Left colon (tissue), 2 donors: Measurements from ENCODE around the gene ULK4. TPM values are rescaled to one million over a fixed set of nuclear protein-coding genes. Genes with fewer than 3 reads are reported as not detected.
"Not testable (repeated sequence)": the region's sequence is repeated elsewhere in the genome, so short reads cannot be mapped to it uniquely, and the experiment has no call there.

Source experiments
- ATAC-seq: fragments of 200-7000 bp; cut with Tn5 transposase; one replicate; pipeline ENCODE4 v1.9.1; 2020; ENCODE audit warnings: mild to moderate bottlenecking, moderate library complexity
- DNase-seq, 2 donors: peaks; one replicate each; pipeline ENCODE4 v3.0.0-alpha.2; 2020
- intact Hi-C, 2 donors: fragments of 100-400 bp; cut with DNase I in 1 of 2; cut with micrococcal nuclease in 1 of 2; formaldehyde crosslinking; loops; one replicate each; pipeline versions ENCODE4 v1.11.2 to v1.14.0; 2022; cut with DNase I, micrococcal nuclease
- total RNA-seq, 2 donors: library from RNA; stranded (reverse); fragmentation: NEBNext Ultra II Directional; extraction: Animal tissue kit (Norgen Biotek cat#: 25700); gene quantifications; one replicate each; pipeline ENCODE4 v1.2.1, GENCODE V29; 2021
- donor health status: DM: no; HTN: no; CAD: no.
- donor health status: DM: yes; HTN: yes; CAD: no.

ULK4 gene
- total RNA-seq, 2 donors from 2014 or later = 5.3 to 5.7 TPM

GRCh38 chr3:41711651-41712050 lies 250.3 kb downstream of the ULK4 start:
- intact Hi-C loops = no loop called here
- DNase-seq = no peak
- ATAC-seq = no peak

GRCh38 chr3:41710646-41711388 lies 251.1 kb downstream of the ULK4 start:
- ATAC-seq = no peak
- intact Hi-C loops = no loop called here
- no peak for DNase-seq

GRCh38 chr3:41709213-41709612 lies 252.7 kb downstream of the ULK4 start:
- ATAC-seq, DNase-seq, intact Hi-C loops: not testable (repeated sequence)

GRCh38 chr3:41708176-41708575 lies 253.7 kb downstream of the ULK4 start:
- no peak for ATAC-seq
- intact Hi-C loops = no loop called here
- no peak for DNase-seq

GRCh38 chr3:41705893-41706292 lies 256.0 kb downstream of the ULK4 start:
- ATAC-seq (no peak), DNase-seq (no peak)
- intact Hi-C loops = no loop called here

GRCh38 chr3:41701191-41701698 lies 260.7 kb downstream of the ULK4 start:
- DNase-seq (no peak), ATAC-seq (no peak)
- intact Hi-C loops = no loop called here

- no peak for ATAC-seq
- no peak for DNase-seq
- intact Hi-C loops = no loop called here
Observed at GRCh38 chr3:41700155-41700554, 261.7 kb downstream of the ULK4 start.

GRCh38 chr3:41698898-41699297 lies 263.0 kb downstream of the ULK4 start:
- ATAC-seq = no peak
- intact Hi-C loops = no loop called here
- no peak for DNase-seq

GRCh38 chr3:41697702-41698101 lies 264.2 kb downstream of the ULK4 start:
- ATAC-seq (no peak), DNase-seq (no peak)
- intact Hi-C loops = no loop called here

GRCh38 chr3:41695806-41696205 lies 266.1 kb downstream of the ULK4 start:
- DNase-seq, ATAC-seq, intact Hi-C loops: not testable (repeated sequence)

- DNase-seq (no peak), ATAC-seq (no peak)
- intact Hi-C loops = no loop called here
Observed at GRCh38 chr3:41693799-41694198, 268.1 kb downstream of the ULK4 start.

- peak; percentile 89 for ATAC-seq
- DNase-seq = peak; percentile 43 to 47
- intact Hi-C loops = no loop called here
Observed at GRCh38 chr3:41690766-41691563, 270.9 kb downstream of the ULK4 start.

GRCh38 chr3:41688595-41689380 lies 273.1 kb downstream of the ULK4 start:
- ATAC-seq (no peak), DNase-seq (no peak)
- intact Hi-C loops = no loop called here

GRCh38 chr3:41684797-41685735 lies 276.8 kb downstream of the ULK4 start:
- DNase-seq = no peak
- peak; percentile 73 for ATAC-seq
- intact Hi-C loops = no loop called here

- intact Hi-C loops = no loop called here
- ATAC-seq (peak; percentile 95), DNase-seq (peak; percentile 45 to 73)
Observed at GRCh38 chr3:41683666-41684350, 278.1 kb downstream of the ULK4 start.

- intact Hi-C loops = no loop called here
- ATAC-seq = no peak
- no peak for DNase-seq
Observed at GRCh38 chr3:41682996-41683395, 278.9 kb downstream of the ULK4 start.

- intact Hi-C loops = no loop called here
- DNase-seq = no peak
Observed at GRCh38 chr3:41682382-41682781, 279.5 kb downstream of the ULK4 start.

GRCh38 chr3:41681479-41681878 lies 280.4 kb downstream of the ULK4 start:
- intact Hi-C loops = no loop called here

More at GRCh38 chr3:41682382-41682781, 279.5 kb downstream of the ULK4 start:
- ATAC-seq = no peak

More at GRCh38 chr3:41681479-41681878, 280.4 kb downstream of the ULK4 start:
- ATAC-seq (no peak), DNase-seq (no peak)
